SK-N-SH (cell line): ENCODE results near the gene GJD4. TPM values are rescaled to one million over a fixed set of nuclear protein-coding genes. Genes with fewer than 3 reads are reported as not detected.
A peak's percentile ranks its signal among the peaks of the same experiment; 100 is the strongest.

Source experiments
- CTCF ChIA-PET: fragments of 300-600, 350-600 bp; formaldehyde crosslinking; extraction: SDS; loops from one replicate; lab custom pipeline; 2021; lab: Yijun Ruan, JAX
- POLR2A ChIA-PET: fragments of 350-600 bp; sonication (Branson Sonifier 250); formaldehyde crosslinking; extraction: SDS; loops from one replicate; lab custom pipeline; 2020; ENCODE audit warnings: antibody characterized with exemption, inconsistent platforms; lab: Yijun Ruan, JAX
- DNase-seq: peaks from one replicate; pipeline ENCODE4 v3.0.0; 2012
- H2AFZ ChIP-seq: fragments of 200-600 bp; sonication (generic); 2 replicates; pipeline ENCODE4 v1.8.1; 2016; ENCODE audit warnings: antibody characterized with exemption, mild to moderate bottlenecking, low read depth
- H3F3A ChIP-seq: fragments of 200-600 bp; sonication (generic); replicated peaks from 2 replicates; pipeline ENCODE3; 2016; ENCODE audit warnings: antibody characterized with exemption, mild to moderate bottlenecking; ENCODE audit not compliant: insufficient read depth
- H3K27ac ChIP-seq, 2 experiments: fragments of 200-500 bp in 1 of 2; fragments of 200-600 bp in 1 of 2; sonication (Bioruptor generic) in 1 of 2; sonication (generic), shearing (Covaris generic) in 1 of 2; 2 replicates each; pipeline versions ENCODE4 v1.5.1 to v1.6.1; 2014 to 2016; ENCODE audit warnings: low read depth in 2 of 2, inconsistent platforms in 1 of 2, low read length in 1 of 2, mild to moderate bottlenecking in 1 of 2, mixed read lengths in 1 of 2
- H3K27me3 ChIP-seq: fragments of 200-600 bp; sonication (generic), shearing (Covaris generic); 2 replicates; pipeline ENCODE4 v1.6.1; 2016; ENCODE audit warnings: mixed run types; ENCODE audit not compliant: insufficient read depth
- H3K36me3 ChIP-seq, 2 experiments: fragments of 200-500 bp in 1 of 2; fragments of 200-600 bp in 1 of 2; sonication (Bioruptor generic) in 1 of 2; sonication (generic) in 1 of 2; replicated peaks in 1 of 2; 2 replicates each; pipeline versions ENCODE3 to v1.5.1; 2014 to 2016; ENCODE audit warnings: low read length in 1 of 2, mild to moderate bottlenecking in 1 of 2; ENCODE audit not compliant: insufficient read depth in 2 of 2, control insufficient read depth in 1 of 2
- H3K4me1 ChIP-seq, 2 experiments: fragments of 200-500 bp in 1 of 2; fragments of 200-600 bp in 1 of 2; sonication (Bioruptor generic) in 1 of 2; sonication (generic), shearing (Covaris generic) in 1 of 2; 2 replicates each; pipeline versions ENCODE4 v1.5.1 to v1.6.1; 2014 to 2016; ENCODE audit warnings: low read depth in 1 of 2, low read length in 1 of 2, mixed run types in 1 of 2; ENCODE audit not compliant: insufficient read depth in 2 of 2, control insufficient read depth in 1 of 2
- H3K4me2 ChIP-seq: fragments of 200-600 bp; sonication (generic), shearing (Covaris generic); 2 replicates; pipeline ENCODE4 v1.6.1; 2017; ENCODE audit warnings: mixed run types
- H3K4me3 ChIP-seq, 2 experiments: fragments of 200-500 bp in 1 of 2; fragments of 200-600 bp in 1 of 2; sonication (Bioruptor generic) in 1 of 2; sonication (generic), shearing (Covaris generic) in 1 of 2; 2 replicates each; pipeline versions ENCODE4 v1.5.1 to v1.8.1; 2014 to 2016; ENCODE audit warnings: low read depth in 2 of 2, inconsistent platforms in 1 of 2, low read length in 1 of 2, mild to moderate bottlenecking in 1 of 2, mixed read lengths in 1 of 2, moderate library complexity in 1 of 2
- H3K79me2 ChIP-seq: fragments of 200-600 bp; sonication (generic); 2 replicates; pipeline ENCODE4 v1.8.1; 2017; ENCODE audit warnings: mild to moderate bottlenecking; ENCODE audit not compliant: insufficient read depth
- H3K9ac ChIP-seq: fragments of 200-600 bp; sonication (generic); 2 replicates; pipeline ENCODE4 v1.6.1; 2017; ENCODE audit warnings: mixed run types
- H3K9me2 ChIP-seq: fragments of 200-600 bp; sonication (generic); 2 replicates; pipeline ENCODE4 v1.6.1; 2017; ENCODE audit warnings: mixed run types
- H3K9me3 ChIP-seq: fragments of 200-600 bp; sonication (generic); 2 replicates; pipeline ENCODE4 v1.6.1; 2017; ENCODE audit warnings: mixed run types, mild to moderate bottlenecking, moderate library complexity
- H4K20me1 ChIP-seq: fragments of 200-600 bp; sonication (generic); 2 replicates; pipeline ENCODE4 v1.6.1; 2017; ENCODE audit warnings: mild to moderate bottlenecking, mixed run types; ENCODE audit not compliant: insufficient read depth
- CHD2 ChIP-seq: fragments of 150-350 bp; IDR thresholded peaks from 2 replicates; pipeline ENCODE4 v1.6.1; 2018; ENCODE audit warnings: low read length; ENCODE audit not compliant: partially characterized antibody
- CTCF ChIP-seq: fragments of 200-600 bp; sonication (generic); IDR thresholded peaks from 2 replicates; pipeline ENCODE4 v1.6.1; 2017; ENCODE audit warnings: antibody characterized with exemption, mild to moderate bottlenecking, moderate library complexity
- EP300 ChIP-seq, 2 experiments: IDR thresholded peaks; 2 replicates each; pipeline versions ENCODE4 v1.4.0 to v1.6.1; 2012; ENCODE audit warnings: borderline replicate concordance in 1 of 2, low read depth in 1 of 2, low read length in 1 of 2
- FOXJ3 ChIP-seq: sonication (generic); formaldehyde crosslinking; IDR thresholded peaks from 2 replicates; pipeline ENCODE4 v1.5.1; 2020; ENCODE audit warnings: mild to moderate bottlenecking, missing genetic modification reagents
- FOXM1 ChIP-seq: IDR thresholded peaks from 2 replicates; pipeline ENCODE4 v1.4.0; 2012; ENCODE audit warnings: low read depth, mild to moderate bottlenecking
- GATA2 ChIP-seq: sonication (generic); formaldehyde crosslinking; IDR thresholded peaks from 2 replicates; pipeline ENCODE4 v1.5.0; 2020; ENCODE audit warnings: mild to moderate bottlenecking, missing genetic modification reagents
- JUND ChIP-seq: IDR thresholded peaks from 2 replicates; pipeline ENCODE4 v1.4.0; 2012
- MEF2A ChIP-seq: IDR thresholded peaks from 2 replicates; pipeline ENCODE4 v1.4.0; 2012; ENCODE audit warnings: low read depth, borderline replicate concordance
- MXI1 ChIP-seq: IDR thresholded peaks from 2 replicates; pipeline ENCODE4 v1.6.1; 2012; ENCODE audit warnings: mild to moderate bottlenecking, low read depth, low read length, improper control_type of control experiment
- NFIC ChIP-seq: IDR thresholded peaks from 2 replicates; pipeline ENCODE4 v1.4.0; 2012; ENCODE audit warnings: borderline replicate concordance
- NRF1 ChIP-seq: IDR thresholded peaks from 2 replicates; pipeline ENCODE4 v1.6.1; 2012; ENCODE audit warnings: low read depth, mild to moderate bottlenecking, low read length
- PBX3 ChIP-seq: IDR thresholded peaks from 2 replicates; pipeline ENCODE4; 2012
- POLR2AphosphoS5 ChIP-seq: IDR thresholded peaks from 2 replicates; pipeline ENCODE4 v1.6.1; 2012; ENCODE audit warnings: low read depth, low read length
- RAD21 ChIP-seq: IDR thresholded peaks from 2 replicates; pipeline ENCODE4 v1.6.1; 2012; ENCODE audit warnings: mild to moderate bottlenecking, low read length
- RCOR1 ChIP-seq: fragments of 150-350 bp; IDR thresholded peaks from 2 replicates; pipeline ENCODE4 v1.6.1; 2017; ENCODE audit warnings: antibody characterized with exemption, low read length
- SIN3A ChIP-seq: IDR thresholded peaks from 2 replicates; pipeline ENCODE4 v1.6.1; 2012; ENCODE audit warnings: low read depth, mild to moderate bottlenecking, low read length, moderate library complexity, borderline replicate concordance
- SMC3 ChIP-seq: IDR thresholded peaks from 2 replicates; pipeline ENCODE4 v1.6.1; 2012; ENCODE audit warnings: low read depth, low read length, improper control_type of control experiment
- TEAD4 ChIP-seq: IDR thresholded peaks from 2 replicates; pipeline ENCODE4 v1.4.0; 2012; ENCODE audit warnings: mild to moderate bottlenecking, borderline replicate concordance; ENCODE audit not compliant: insufficient read depth
- USF1 ChIP-seq: IDR thresholded peaks from 2 replicates; pipeline ENCODE4 v1.4.0; 2012; ENCODE audit warnings: low read depth, borderline replicate concordance
- USF2 ChIP-seq: fragments of 150-350 bp; IDR thresholded peaks from 2 replicates; pipeline ENCODE4 v1.6.1; 2017; ENCODE audit warnings: antibody characterized with exemption, low read length, low read depth, borderline replicate concordance
- YY1 ChIP-seq: IDR thresholded peaks from 2 replicates; pipeline ENCODE4 v1.4.0; 2012; ENCODE audit warnings: low read depth, mild to moderate bottlenecking
- ZBTB33 ChIP-seq: IDR thresholded peaks from 2 replicates; pipeline ENCODE4 v1.4.0; 2012; ENCODE audit warnings: low read depth, borderline replicate concordance
- WGBS: methylation state at CpG from one replicate; pipeline ENCODE4 v1.1.6; 2017; ENCODE audit warnings: low lambda C conversion rate; 5-methylcytosine and 5-hydroxymethylcytosine counted together
- polyA plus RNA-seq, 3 experiments: library from polyadenylated mRNA; depleted of rRNA; stranded (reverse); fragments of >200 nt; gene quantifications; 2 replicates each; pipeline ENCODE4 v1.2.3, GENCODE V29; 2012

The GJD4 gene
- polyA plus RNA-seq, 1 of the 3 experiments (the other 2 are of a cell fraction): not detected

- no peaks in the 10 kb centered on the region for H4K20me1 ChIP-seq
- peaks cover 13% of the 10 kb centered on the region for H3K27me3 ChIP-seq
- ChIA-PET POLR2A (no interaction called here), CTCF (interaction anchor here (0.9 to 1.4 kb wide), 3 partner anchors 22 to 25 kb away, joined by 3 to 6 read pairs (median 5); no protein-coding TSS in a partner anchor)
- no peaks in the 10 kb centered on the region for H3K9me2 ChIP-seq
- WGBS: 60% methylated on average over 6 of the region's 6 CpGs
- H3K27ac ChIP-seq: no peak overlapping the region
- no peaks in the 10 kb centered on the region for H3K79me2 ChIP-seq
- H3K4me1 ChIP-seq: peaks cover 0 to 9% of the 10 kb centered on the region in 2 experiments; a peak in 1 of 4 replicates
- H2AFZ ChIP-seq: no peak overlapping the region
- H3K9me3 ChIP-seq: no peaks in the 10 kb centered on the region
- TF ChIP-seq NFIC (no peak), CTCF (0 out of 2 replicates have a peak, but pooled peaks have one; percentile 14), USF1 (no peak), FOXJ3 (CRISPR knock-in tag) (no peak), RAD21 (no peak), MEF2A (no peak), NRF1 (no peak)
- no peak overlapping the region for H3K4me3 ChIP-seq
- H3K9ac ChIP-seq: no peak overlapping the region
- no peak overlapping the region for H3K4me2 ChIP-seq
- H3F3A ChIP-seq: no peaks in the 10 kb centered on the region
- no peaks in the 10 kb centered on the region for H3K36me3 ChIP-seq
- DNase-seq: no peak
Observed at GRCh38 chr10:35611750-35612149, 6.6 kb downstream of the GJD4 start.

- H3K9me2 ChIP-seq: no peaks in the 10 kb centered on the region
- ChIA-PET CTCF (interaction anchor here (0.9 to 1.4 kb wide), 4 partner anchors 22 to 373 kb away, joined by 3 to 5 read pairs (median 4); no protein-coding TSS in a partner anchor), POLR2A (no interaction called here)
- H3K9me3 ChIP-seq: no peaks in the 10 kb centered on the region
- WGBS: 43% methylated on average over 6 of the region's 6 CpGs
- H3K36me3 ChIP-seq: no peaks in the 10 kb centered on the region
- peaks cover 13% of the 10 kb centered on the region for H3K27me3 ChIP-seq
- no peak overlapping the region for H2AFZ ChIP-seq
- H3K4me2 ChIP-seq: no peak overlapping the region
- H3K79me2 ChIP-seq: no peaks in the 10 kb centered on the region
- peaks cover 0 to 7% of the 10 kb centered on the region in 2 experiments; a peak in 1 of 4 replicates for H3K4me1 ChIP-seq
- no peaks in the 10 kb centered on the region for H3F3A ChIP-seq
- H4K20me1 ChIP-seq: no peaks in the 10 kb centered on the region
- H3K27ac ChIP-seq: no peak overlapping the region
- H3K4me3 ChIP-seq: no peak overlapping the region
- H3K9ac ChIP-seq: no peak overlapping the region
- DNase-seq: no peak
- TF ChIP-seq ZBTB33: no peak
- TF ChIP-seq FOXM1: no peak
- TF ChIP-seq SMC3: no peak
- TF ChIP-seq CHD2: no peak
- TF ChIP-seq YY1: no peak
- TF ChIP-seq MEF2A: no peak
- TF ChIP-seq JUND: no peak
- no peak for TF ChIP-seq RCOR1
- TF ChIP-seq GATA2 (CRISPR knock-in tag): no peak
- TF ChIP-seq MXI1: no peak
- TF ChIP-seq EP300 (IDR thresholded peaks at IDR 0.05; ENCODE audit: borderline replicate concordance in 1 of 2, low read depth in 1 of 2, low read length in 1 of 2): no peak
- TF ChIP-seq POLR2AphosphoS5: no peak
- TF ChIP-seq TEAD4: no peak
- no peak for TF ChIP-seq USF2
- TF ChIP-seq PBX3: no peak
- no peak for TF ChIP-seq SIN3A
Observed at GRCh38 chr10:35612385-35613106, 7.4 kb downstream of the GJD4 start.
